Loucy (cell line): ENCODE measurements around the gene KATNBL1.

Experiments used
- CTCF ChIP-seq: fragments of 200-600 bp; sonication (generic); conservative IDR thresholded peaks from 2 replicates; pipeline ENCODE4 v1.5.1; 2014; ENCODE audit warnings: mild to moderate bottlenecking, antibody characterized with exemption, low read length
- EZH2phosphoT487 ChIP-seq: fragments of 200-600 bp; IDR thresholded peaks from 2 replicates; pipeline ENCODE4 v1.6.1; 2018; ENCODE audit warnings: antibody characterized with exemption, mild to moderate bottlenecking, moderate library complexity, borderline replicate concordance

GRCh38 chr15:34114739-34115138 is 95.2 kb downstream of the KATNBL1 start:
- TF ChIP-seq CTCF (no peak), EZH2phosphoT487 (no peak)
